A673 (cell line): ENCODE results near the gene SDCCAG8.

Experiments used
- EZH2 ChIP-seq: fragments of 200-600 bp; sonication (generic); IDR thresholded peaks from 2 replicates; pipeline ENCODE4 v1.6.1; 2017; ENCODE audit warnings: borderline replicate concordance, low read depth, mild to moderate bottlenecking, mixed read lengths, antibody characterized with exemption, low read length; ENCODE audit not compliant: poor library complexity, severe bottlenecking
- TF ChIP-seq, protein P1 (sequence below): fragments of 300-800, 200-600 bp; sonication (generic); conservative IDR thresholded peaks from 2 replicates; pipeline ENCODE4 v1.5.1; 2017; ENCODE audit warnings: low read depth, mild to moderate bottlenecking, antibody characterized with exemption, low read length, moderate library complexity, mixed read lengths

DNA sequence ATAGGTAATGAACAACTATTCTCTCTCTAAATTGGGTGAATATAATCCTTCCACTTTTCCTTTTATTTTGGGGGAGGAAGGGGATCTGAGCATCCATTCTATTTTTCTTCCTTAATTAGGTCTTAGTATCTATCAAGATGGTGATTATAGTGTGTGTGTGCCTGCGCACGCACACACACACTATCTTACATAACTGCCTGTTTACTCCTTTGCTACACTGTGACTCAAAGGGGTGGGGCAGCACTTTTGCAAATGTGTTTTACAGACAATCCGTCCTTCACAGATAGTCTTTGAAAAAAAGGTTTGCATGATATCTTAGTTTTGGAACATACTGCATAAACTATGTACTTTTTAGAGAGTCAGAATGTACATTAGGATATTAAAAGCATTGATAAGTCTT is 191.5 kb downstream of the SDCCAG8 start:
- TF ChIP-seq, protein P1, sequence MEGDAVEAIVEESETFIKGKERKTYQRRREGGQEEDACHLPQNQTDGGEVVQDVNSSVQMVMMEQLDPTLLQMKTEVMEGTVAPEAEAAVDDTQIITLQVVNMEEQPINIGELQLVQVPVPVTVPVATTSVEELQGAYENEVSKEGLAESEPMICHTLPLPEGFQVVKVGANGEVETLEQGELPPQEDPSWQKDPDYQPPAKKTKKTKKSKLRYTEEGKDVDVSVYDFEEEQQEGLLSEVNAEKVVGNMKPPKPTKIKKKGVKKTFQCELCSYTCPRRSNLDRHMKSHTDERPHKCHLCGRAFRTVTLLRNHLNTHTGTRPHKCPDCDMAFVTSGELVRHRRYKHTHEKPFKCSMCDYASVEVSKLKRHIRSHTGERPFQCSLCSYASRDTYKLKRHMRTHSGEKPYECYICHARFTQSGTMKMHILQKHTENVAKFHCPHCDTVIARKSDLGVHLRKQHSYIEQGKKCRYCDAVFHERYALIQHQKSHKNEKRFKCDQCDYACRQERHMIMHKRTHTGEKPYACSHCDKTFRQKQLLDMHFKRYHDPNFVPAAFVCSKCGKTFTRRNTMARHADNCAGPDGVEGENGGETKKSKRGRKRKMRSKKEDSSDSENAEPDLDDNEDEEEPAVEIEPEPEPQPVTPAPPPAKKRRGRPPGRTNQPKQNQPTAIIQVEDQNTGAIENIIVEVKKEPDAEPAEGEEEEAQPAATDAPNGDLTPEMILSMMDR = no peak
- TF ChIP-seq EZH2 = no peak
